HUES64 (cell line): ENCODE measurements around the gene CCZ1B.
A peak's percentile ranks its signal among the peaks of the same experiment; 100 is the strongest.
"Not testable (repeated sequence)": the region's sequence is repeated elsewhere in the genome, so short reads cannot be mapped to it uniquely, and the experiment has no call there.

Source experiments
- H3K27ac ChIP-seq: 2 replicates; pipeline ENCODE4 v1.7.0; 2013; ENCODE audit warnings: low read depth, low read length, inconsistent platforms
- H3K27me3 ChIP-seq: 2 replicates; pipeline ENCODE4 v1.6.1; 2013; ENCODE audit warnings: mild to moderate bottlenecking, low read length; ENCODE audit not compliant: insufficient read depth
- H3K36me3 ChIP-seq: 2 replicates; pipeline ENCODE4 v1.6.1; 2013; ENCODE audit warnings: mild to moderate bottlenecking, low read length; ENCODE audit not compliant: insufficient read depth
- H3K4me1 ChIP-seq: 2 replicates; pipeline ENCODE4 v1.6.1; 2013; ENCODE audit warnings: mild to moderate bottlenecking, low read length, moderate library complexity; ENCODE audit not compliant: insufficient read depth
- H3K4me3 ChIP-seq: 2 replicates; pipeline ENCODE4 v1.5.1; 2013; ENCODE audit warnings: mild to moderate bottlenecking, low read length, moderate library complexity
- H3K9ac ChIP-seq: 2 replicates; pipeline ENCODE4 v1.6.1; 2013; ENCODE audit warnings: mild to moderate bottlenecking, low read depth, low read length
- H3K9me3 ChIP-seq: 2 replicates; pipeline ENCODE4 v1.6.1; 2013; ENCODE audit warnings: low read depth, low read length; ENCODE audit not compliant: insufficient read depth
- WGBS: fragments of 150-250, 120-280 bp; methylation state at CpG from one replicate; pipeline ENCODE4 v1.1.7; 2013; ENCODE audit warnings: missing lambda C conversion rate; 5-methylcytosine and 5-hydroxymethylcytosine counted together

CCZ1B gene

GRCh38 chr7:6827180-6827579 is 1.1 kb upstream of the CCZ1B start:
- WGBS = 50% methylated on average over 12 of the region's 12 CpGs
- H3K9me3 ChIP-seq, H3K27ac ChIP-seq, H3K4me1 ChIP-seq, H3K27me3 ChIP-seq, H3K36me3 ChIP-seq, H3K9ac ChIP-seq: not testable (repeated sequence)
- H3K4me3 ChIP-seq = 0 out of 2 replicates have a peak overlapping the region, but pooled peaks have one; percentile 19

DNA sequence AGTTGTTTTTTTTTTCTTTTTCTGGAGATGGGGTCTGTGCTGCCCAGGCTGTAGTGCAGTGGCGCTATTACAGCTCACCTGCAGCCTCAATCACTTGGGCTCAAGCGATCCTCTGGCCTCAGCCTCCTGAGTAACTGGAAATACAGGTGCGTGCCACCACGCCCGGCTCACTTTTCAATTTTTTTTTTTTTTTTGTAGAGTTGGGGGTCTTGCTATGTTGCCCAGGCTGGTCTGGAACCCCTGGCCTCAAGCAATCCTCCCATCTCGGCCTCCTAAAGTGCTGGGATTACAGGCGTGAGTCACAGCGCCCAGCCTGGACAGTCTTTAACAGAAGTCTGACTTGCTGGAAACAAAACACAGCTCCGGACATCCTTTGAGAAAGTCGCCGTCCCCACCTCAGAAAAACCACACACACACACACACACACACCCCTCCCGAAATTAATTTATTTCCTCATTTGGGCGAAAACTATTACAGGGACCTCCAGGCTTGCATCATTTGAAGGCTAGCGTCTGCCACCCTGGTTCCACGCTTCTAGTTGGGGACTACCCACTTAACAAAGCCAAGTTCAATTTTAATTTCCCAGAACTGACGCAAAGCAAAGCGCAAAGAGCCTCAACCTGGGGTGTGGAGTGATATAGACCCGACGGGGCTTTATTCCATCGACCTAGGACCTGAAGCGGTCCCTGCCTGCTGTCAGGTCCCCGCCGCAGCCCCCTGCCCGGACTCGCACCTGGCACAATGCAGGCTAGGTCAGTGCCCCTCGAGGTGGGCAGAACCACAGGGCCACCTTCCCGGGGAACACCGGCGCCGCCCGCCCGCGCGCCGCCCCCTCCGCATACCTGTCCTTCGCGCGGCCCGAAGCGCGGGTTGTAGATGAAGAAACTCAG is 594 bp downstream of the CCZ1B start:
- H3K36me3 ChIP-seq = peaks cover 12% of the 10 kb centered on the region; the same call in 1 of the 2 replicates
- not testable (repeated sequence) for H3K9ac ChIP-seq, H3K27me3 ChIP-seq, H3K4me1 ChIP-seq, H3K27ac ChIP-seq, H3K9me3 ChIP-seq
- WGBS = 13% methylated on average over 3 of the region's 42 CpGs
- H3K4me3 ChIP-seq = peak overlapping the region; percentile 47

DNA sequence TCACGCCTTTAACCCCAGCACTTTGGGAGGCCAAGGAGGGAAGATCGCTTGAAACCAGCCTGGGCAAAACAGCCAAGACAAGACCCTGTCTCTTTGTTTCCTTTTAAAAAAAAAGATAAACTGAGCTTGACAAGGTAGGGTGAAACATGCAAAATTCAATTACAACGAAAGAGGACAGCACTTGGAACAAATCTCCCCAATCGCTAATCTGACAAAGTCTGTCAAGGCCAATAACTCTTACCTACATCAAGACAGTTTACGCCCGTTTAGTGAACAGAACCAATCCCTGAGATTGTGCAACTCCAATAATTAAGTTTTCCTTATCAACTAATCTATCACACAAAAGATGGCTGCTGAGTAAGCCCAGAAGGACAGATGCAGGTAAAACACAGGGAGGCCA is 4.5 kb downstream of the CCZ1B start:
- not testable (repeated sequence) for H3K9me3 ChIP-seq, H3K4me1 ChIP-seq, H3K27ac ChIP-seq, H3K4me3 ChIP-seq, H3K9ac ChIP-seq, H3K27me3 ChIP-seq
- peaks cover 22% of the 10 kb centered on the region for H3K36me3 ChIP-seq
- 93% methylated on average over 5 of the region's 6 CpGs for WGBS

GRCh38 chr7:6815470-6815869 is 10.6 kb downstream of the CCZ1B start:
- H3K27me3 ChIP-seq, H3K4me3 ChIP-seq, H3K27ac ChIP-seq, H3K4me1 ChIP-seq, H3K9me3 ChIP-seq, H3K9ac ChIP-seq: not testable (repeated sequence)
- WGBS = 96% methylated on average over 5 of the region's 7 CpGs
- peaks cover 24% of the 10 kb centered on the region for H3K36me3 ChIP-seq

DNA sequence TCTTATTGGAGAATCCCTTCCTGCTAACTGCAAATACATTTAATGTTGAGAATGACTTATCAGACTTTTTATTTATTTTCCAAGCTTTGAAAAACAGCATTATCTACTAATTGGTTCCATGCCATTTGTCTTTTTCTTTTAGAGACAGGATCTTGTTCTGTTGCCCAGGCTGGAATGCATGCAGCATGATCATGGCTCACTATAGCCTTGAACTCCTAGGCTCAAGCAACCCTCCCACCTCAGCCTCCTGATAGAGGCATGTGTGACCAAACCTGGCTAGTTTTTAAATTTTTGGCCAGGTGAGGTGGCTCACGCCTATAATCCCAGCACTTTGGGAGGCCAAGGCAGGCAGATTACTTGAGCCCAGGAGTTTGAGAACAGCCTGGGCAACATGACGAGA is 13.1 kb downstream of the CCZ1B start:
- H3K4me3 ChIP-seq, H3K9me3 ChIP-seq, H3K27ac ChIP-seq, H3K27me3 ChIP-seq, H3K4me1 ChIP-seq, H3K9ac ChIP-seq: not testable (repeated sequence)
- WGBS = 94% methylated on average over 2 of the region's 2 CpGs
- H3K36me3 ChIP-seq = peaks cover 17% of the 10 kb centered on the region

- not testable (repeated sequence) for H3K36me3 ChIP-seq, H3K27me3 ChIP-seq, H3K27ac ChIP-seq, H3K9ac ChIP-seq, H3K9me3 ChIP-seq, H3K4me3 ChIP-seq, H3K4me1 ChIP-seq
- WGBS = 67% methylated on average over 1 of the region's 6 CpGs
These were observed 18.1 kb downstream of the CCZ1B start for GRCh38 chr7:6807959-6808358.

- not testable (repeated sequence) for H3K27me3 ChIP-seq
These were observed 18.6 kb downstream of the CCZ1B start for GRCh38 chr7:6807393-6807918.

DNA sequence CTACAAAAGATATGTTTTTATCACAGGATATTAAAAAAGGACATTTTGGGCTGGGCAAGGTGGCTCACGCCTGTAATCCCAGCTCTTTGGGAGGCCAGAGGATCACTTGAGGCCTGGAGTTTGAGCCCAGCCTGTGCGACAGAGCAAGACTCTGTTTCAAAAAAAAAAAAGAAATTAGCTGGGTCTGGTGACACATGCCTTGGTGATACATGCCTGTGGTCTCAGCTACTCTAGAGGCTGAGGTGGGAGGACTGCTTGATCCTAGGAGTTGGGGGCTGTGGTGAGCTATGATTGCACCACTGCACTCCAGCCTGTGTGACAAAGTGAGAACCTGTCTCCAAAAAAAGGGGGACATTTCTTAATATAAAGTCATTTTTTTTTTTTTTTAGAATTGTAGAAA is 25.7 kb downstream of the CCZ1B start:
- not testable (repeated sequence) for H3K4me3 ChIP-seq, H3K36me3 ChIP-seq, H3K9ac ChIP-seq, H3K27me3 ChIP-seq, H3K9me3 ChIP-seq, H3K27ac ChIP-seq, H3K4me1 ChIP-seq
- 100% methylated on average over 1 of the region's 2 CpGs for WGBS

More at GRCh38 chr7:6807393-6807918, 18.6 kb downstream of the CCZ1B start:
- WGBS = no CpG with 5 or more reads among the region's 4 CpGs
- not testable (repeated sequence) for H3K4me1 ChIP-seq, H3K9me3 ChIP-seq, H3K9ac ChIP-seq, H3K36me3 ChIP-seq, H3K27ac ChIP-seq, H3K4me3 ChIP-seq

DNA sequence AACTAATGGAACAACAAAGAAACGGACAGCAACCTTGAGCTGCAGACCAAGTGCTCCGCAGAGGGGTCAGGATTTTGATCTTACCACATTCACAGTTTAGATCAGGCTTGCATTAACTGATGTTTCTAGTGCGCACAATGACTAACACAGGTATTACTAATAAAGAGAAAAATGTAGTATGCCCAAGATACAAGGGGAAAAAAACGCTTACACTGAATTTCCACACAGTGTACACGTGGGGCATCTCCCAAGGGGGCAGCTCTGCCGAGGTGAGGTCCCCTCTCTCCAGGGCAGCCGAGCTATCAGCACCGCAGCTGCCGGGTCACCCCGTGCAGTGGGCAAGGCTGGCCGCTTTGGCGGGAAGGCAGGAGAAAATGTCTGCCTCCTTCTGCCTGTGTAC is 26.2 kb downstream of the CCZ1B start:
- H3K36me3 ChIP-seq, H3K9ac ChIP-seq, H3K4me3 ChIP-seq, H3K4me1 ChIP-seq, H3K27me3 ChIP-seq, H3K9me3 ChIP-seq, H3K27ac ChIP-seq: not testable (repeated sequence)
- no CpG with 5 or more reads among the region's 12 CpGs for WGBS

GRCh38 chr7:6798047-6798446 is 28.0 kb downstream of the CCZ1B start:
- H3K4me1 ChIP-seq, H3K9ac ChIP-seq, H3K36me3 ChIP-seq, H3K9me3 ChIP-seq, H3K27me3 ChIP-seq, H3K27ac ChIP-seq, H3K4me3 ChIP-seq: not testable (repeated sequence)
- WGBS = no CpG with 5 or more reads among the region's 8 CpGs

DNA sequence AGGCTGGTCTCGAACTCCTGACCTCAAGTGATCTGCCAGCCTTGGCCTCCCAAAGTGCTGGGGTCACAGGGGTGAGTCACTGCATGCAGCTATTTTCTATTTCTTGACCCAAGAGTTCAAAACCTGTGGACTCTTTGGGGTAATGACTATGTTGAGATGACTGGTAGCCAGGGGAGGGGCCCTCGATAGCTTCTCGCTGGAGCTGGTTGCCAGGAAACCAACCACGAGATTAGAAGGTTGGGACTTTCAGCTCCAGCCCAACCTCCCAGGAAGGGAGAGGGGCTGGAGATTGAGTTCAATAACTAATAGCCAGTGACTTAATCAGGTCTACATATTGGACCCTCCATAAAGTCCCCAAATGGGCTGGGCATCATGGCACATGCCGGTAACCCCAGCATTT is 28.9 kb downstream of the CCZ1B start:
- not testable (repeated sequence) for H3K36me3 ChIP-seq, H3K9me3 ChIP-seq, H3K27ac ChIP-seq, H3K4me3 ChIP-seq, H3K9ac ChIP-seq, H3K4me1 ChIP-seq, H3K27me3 ChIP-seq
- 89% methylated on average over 5 of the region's 5 CpGs for WGBS

- no CpG with 5 or more reads among the region's 11 CpGs for WGBS
These were observed 31.8 kb downstream of the CCZ1B start for GRCh38 chr7:6794276-6794675.

More at GRCh38 chr7:6794276-6794675, 31.8 kb downstream of the CCZ1B start:
- H3K4me1 ChIP-seq, H3K9me3 ChIP-seq, H3K27me3 ChIP-seq, H3K27ac ChIP-seq, H3K9ac ChIP-seq, H3K4me3 ChIP-seq, H3K36me3 ChIP-seq: not testable (repeated sequence)
